ENCODE data around the gene ZNF165. TPM values are rescaled to one million over a fixed set of nuclear protein-coding genes. Genes with fewer than 3 reads are reported as not detected.

ZNF165 gene
- total RNA-seq, result 0.29 and 0.33 TPM in 2 replicates

DNA sequence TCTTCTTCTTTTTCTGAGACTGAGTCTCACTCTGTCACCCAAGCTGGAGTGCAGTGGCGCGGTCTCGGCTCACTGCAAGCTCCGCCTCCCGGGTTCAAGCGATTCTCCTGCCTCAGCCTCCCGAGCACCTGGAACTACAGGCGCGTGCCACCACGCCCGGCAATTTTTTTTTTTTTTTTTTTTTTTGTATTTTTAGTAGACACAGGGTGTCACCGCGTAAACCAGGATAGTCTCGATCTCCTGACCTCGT lies at the start of gene ZNF165:
ZNF165 (plus strand) TSS at position 188 of the 250 bp plus-strand sequence. CDS start 4,913 bp downstream, outside the sequence.

GRCh38 chr6:28124350-28124970 lies 44.1 kb downstream of the ZNF165 start, which contains the start of gene ZSCAN16:
Gene ZSCAN16, plus strand, starts transcription at chr6:28124609. Its CDS starts 835 bp downstream, at chr6:28125444.

Other genes starting within 250 kb of the ZNF165 start
- not detected in 2 replicates for gene OR2B2, start 168.2 kb upstream of the ZNF165 start, total RNA-seq
- not detected in 2 replicates for gene OR2B6, start 123.3 kb upstream of the ZNF165 start, total RNA-seq
- 2.0 and 2.3 TPM in 2 replicates for gene ZSCAN16, start 44.0 kb downstream of the ZNF165 start, total RNA-seq
- gene ZKSCAN8, start 61.3 kb downstream of the ZNF165 start, total RNA-seq, result 18.3 and 18.4 TPM in 2 replicates
- gene ZSCAN9, start 144.7 kb downstream of the ZNF165 start, total RNA-seq, result 8.8 and 15.6 TPM in 2 replicates
- 7.3 and 8.7 TPM in 2 replicates for gene ZKSCAN4, start 171.7 kb downstream of the ZNF165 start, total RNA-seq
- gene NKAPL, start 178.7 kb downstream of the ZNF165 start, total RNA-seq, result 0.73 and 2.2 TPM in 2 replicates
- gene ZSCAN26, start 186.6 kb downstream of the ZNF165 start, total RNA-seq, result 18.7 and 30.7 TPM in 2 replicates
- gene PGBD1, start 201.0 kb downstream of the ZNF165 start, total RNA-seq, result 7.1 and 9.7 TPM in 2 replicates